Stimulated activated CD4-positive, alpha-beta T cell treated with anti-CD3 and anti-CD28 coated beads, Interleukin-4, amount 100 ng/mL, for 24 hours (primary cell): ENCODE results near the gene STC2.

Source experiments
- DNase-seq: peaks from one replicate; pipeline ENCODE4 v3.0.0-alpha.2; 2020

Gene STC2

DNA sequence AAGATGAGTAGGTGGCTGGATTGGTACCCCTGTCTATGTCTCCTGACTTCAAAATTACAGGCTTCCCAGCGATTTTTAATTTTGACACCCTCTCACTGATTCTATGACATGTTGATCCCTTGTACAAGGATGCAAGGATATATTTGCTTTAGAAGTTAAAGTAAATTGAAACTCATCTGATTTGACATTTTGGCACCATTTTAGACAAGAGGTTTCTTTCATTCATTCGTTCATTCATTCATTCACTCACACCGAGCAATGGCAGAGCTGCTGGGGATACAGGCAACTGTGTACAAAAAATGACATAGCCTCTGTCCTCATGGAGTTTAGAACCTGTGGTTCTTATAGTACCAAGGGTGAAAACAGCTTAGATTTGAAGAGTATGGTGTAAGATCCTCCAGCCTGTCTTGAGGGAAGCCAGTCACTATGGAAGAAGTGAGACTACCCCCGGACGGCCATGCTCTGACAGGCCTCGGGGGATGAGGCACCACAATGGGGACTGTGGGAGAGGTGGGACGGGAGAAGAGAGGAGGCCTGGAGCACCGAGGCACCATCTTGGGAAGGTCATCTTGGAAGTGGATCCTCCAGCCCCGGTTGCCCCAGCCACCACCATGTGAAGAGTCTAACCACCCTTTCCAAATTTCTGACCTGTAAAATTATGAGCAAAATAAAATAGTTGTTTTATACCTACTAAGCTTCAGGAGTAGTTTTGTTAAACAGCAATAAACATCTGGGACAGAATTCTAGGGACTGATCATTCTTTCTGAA lies 16.2 kb downstream of the STC2 start:
- DNase-seq = no peak

DNA sequence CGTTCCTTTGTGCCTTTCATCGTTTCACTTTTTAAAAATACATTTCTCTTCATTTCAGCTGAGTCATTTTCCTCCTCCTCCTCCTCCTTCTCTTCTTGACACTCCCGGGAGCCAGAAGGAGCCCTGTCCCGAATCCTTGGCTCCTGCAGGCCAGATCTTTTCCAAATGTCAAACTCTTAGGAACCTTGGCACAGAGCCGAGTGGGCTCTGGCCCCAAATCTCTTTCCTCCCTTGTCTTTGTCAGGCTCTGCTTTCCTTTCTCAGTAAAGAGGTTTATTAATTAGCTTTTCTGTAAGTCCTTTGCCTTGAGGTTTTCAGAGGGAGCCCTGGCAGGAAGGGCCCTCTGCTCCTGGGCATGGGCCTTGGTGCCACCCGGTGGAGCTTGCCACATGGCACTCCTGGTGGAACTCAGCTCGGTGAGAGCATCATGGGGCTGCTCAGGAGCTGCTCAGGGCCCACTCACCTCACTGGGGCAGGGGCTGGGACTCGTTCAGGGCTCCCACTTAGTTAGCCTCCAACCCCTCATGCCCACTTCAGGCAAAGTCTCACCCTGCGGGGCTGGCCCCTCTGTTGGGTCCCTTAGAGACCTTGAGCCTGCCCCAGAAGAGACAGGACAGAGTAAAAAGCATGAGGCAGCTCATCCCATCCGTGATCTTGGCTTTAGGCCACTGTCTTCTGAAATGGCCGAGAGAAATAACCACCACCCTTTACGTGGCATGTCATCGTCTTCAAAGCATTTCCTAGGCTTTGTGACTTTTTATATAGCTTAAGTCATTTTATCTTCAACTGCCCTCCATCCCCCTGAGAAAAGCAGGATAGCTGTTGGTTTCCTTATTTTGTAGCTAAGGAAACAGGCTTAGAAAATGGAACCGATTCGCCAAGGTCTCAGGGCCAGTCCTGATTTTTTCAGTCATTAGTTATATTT lies 17.1 kb downstream of the STC2 start:
- no peak for DNase-seq

DNA sequence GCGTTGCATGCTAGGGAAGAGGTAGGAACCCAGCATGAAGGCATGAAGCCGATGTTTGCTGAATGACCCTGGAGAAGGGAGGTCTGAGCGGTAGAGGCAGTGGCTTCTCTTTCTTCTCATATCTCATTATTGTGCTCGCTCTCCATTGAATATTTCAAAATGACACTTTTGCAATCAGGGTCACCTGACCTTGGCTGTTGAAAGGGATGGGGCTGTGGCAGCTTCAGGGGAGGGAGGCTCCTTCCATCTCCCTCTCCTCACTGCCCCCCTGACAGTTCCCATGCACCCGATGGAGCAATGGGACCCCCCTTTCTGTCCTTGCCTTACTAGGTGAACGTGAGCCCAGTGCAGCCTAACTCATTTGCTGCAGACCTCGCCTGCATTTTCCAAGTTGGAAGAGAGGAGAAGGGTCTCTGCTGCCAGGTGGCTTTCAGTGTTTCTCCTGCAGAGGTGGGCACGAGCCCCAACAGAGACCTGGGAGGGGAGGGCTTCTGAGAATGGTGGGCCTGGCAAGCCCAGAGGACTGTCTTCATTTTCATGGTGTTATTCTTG lies 17.9 kb downstream of the STC2 start:
- DNase-seq = no peak

DNA sequence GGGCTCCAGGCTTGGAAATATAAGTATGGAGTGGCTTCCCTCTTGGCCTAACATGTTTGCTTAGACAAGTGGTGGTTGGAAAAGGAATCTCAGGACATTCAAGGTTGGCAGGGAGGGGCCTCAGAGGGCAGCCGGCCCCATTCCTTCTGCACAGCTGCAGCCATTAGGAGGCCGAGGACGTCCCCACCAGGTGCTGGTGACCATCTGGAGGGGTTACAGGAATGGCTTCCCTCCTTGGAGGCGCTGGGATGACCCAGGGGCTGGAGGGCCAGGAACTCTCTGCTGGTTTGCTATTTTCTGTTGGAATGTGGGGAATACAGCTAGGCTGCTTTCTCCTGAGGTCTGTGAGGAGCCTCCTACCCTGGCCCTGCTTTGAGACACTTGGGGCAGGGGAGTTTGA lies 18.5 kb downstream of the STC2 start:
- DNase-seq = no peak

DNA sequence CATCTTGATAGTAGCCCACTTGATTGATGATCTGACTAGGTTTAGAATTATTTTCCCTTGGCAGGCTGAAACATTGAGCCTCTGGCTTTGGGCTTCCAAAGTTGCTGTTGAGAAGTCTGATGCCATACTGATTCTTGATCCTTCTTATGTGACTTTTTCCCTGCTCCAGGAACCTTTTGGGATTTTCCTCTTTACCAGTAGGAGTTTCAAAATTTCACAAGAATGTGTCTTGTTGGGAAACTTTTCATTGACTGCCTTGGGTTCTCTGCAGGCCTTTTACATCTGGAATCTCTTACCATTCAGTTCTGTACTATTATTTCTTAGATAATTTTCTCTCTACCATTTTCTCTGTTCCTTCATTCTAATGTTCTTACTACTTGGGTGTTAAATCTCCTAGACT lies 20.0 kb downstream of the STC2 start:
- DNase-seq = no peak

DNA sequence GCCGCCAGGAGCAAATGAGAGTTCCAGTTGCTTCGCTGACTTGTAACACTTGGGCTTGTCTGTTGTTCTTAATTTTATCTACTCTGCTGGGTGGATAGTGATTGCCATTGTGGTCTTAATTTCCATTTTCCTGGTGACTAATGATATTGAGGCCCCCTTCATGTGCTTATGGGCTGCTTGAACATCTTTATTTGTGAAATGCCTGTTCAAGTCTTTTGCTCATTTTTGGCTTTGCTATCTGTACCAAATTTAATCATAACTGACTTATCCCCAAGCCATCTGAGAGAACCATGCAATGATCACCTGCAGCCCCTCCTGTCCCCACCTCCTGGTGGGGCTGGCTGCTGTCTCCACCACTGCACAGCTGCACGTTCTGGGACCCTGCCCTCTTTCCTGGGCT lies 20.5 kb downstream of the STC2 start:
- DNase-seq = no peak

DNA sequence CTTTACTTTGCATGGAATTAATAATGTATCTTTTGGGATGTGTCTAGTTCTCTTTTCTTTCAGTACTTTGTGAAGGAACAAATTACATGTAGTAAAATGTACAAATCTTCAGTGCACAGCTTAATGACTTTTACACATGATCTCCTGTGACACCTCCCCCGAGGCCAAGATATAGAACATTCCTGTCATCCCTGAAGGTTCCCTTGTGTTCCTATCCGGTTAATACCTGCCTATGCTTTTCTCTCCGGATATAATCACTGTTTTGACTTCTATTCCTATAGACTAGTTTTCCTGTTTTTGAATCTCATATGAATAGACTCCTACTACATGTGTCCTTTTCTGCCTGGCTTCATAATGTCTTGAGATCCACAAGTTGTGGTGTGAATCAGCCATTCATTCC lies 21.5 kb downstream of the STC2 start:
- no peak for DNase-seq

DNA sequence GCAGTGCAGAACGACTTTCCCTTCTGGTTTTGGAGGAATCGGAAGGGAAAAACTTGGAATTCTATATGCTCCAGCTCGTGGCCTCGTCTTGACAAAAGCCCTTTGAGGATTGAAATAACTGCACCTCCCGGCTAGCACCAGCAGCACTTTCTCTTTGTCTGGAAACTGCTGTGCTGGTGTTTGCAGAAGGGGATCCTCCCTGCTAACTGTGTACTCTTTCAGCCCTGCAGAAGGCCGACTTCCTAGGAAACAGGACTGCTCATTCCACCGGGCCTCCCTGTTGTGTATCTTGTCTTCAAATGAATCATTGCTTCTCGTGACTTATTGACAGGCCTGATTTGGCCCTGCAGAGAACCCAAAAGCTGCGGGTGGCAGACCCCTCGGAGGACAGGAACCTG lies 23.6 kb downstream of the STC2 start:
- DNase-seq = no peak

DNA sequence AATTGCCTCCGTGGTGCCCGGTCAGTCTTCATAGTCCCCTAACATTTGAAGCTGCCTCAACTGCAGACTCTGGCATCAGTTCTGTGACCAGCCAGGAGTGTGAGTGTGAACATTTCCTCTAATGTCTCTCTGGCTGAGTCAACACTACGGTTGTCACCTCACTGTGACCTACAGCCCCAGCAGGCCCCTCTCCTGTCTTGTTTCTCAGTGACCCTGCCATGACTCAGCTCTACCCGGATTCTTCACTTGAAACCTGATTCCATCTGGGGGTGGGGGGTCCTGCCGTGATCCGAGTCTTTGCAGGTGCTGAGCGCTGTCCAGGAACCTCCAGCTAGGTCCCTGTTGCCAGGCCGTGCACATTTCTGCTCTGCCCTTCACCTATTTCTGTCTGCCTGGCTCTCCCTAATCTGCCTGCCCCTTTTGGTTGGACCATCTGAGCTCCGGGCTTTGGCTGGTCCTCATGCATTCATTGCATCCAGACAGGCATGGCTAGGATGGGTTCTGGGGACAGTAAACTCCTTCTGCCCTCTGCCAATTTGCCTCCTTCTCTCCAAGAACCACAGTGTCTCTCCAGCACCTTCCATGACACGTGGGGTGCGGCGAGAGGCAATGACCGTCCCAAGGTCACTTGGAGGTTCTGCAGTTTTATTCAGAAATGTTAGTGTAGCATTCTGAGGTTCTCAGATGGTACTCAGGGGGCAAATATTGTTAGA lies 24.2 kb downstream of the STC2 start:
- no peak for DNase-seq

DNA sequence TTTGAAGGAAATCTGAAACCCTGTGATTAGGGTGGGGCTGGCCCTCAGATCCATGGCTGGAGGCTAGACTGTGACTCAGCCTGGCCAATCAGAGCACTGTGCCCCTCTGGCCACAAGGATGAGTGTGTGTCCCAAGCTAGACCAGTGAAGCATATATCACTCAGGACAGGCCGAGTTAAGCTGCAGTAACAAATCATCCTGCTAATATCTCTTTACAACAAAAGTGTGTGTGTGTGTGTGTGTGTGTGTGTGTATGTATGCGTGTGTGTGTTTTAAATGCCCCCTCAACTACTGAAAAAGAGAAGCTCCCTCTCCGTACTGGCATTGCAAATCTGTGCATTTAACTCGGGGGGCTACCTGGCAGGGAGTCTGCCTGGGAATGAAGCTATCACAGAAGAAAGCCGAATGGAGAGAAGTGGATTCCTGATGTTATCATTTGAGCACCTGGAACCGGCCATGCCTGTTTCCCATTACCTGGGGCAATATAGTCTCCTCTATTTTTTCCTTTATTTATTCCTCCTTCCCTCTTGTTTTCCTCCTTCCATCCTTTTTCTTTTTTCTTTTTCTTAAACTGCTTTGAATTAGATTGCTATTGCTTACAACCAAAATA lies 25.6 kb downstream of the STC2 start:
- no peak for DNase-seq

DNA sequence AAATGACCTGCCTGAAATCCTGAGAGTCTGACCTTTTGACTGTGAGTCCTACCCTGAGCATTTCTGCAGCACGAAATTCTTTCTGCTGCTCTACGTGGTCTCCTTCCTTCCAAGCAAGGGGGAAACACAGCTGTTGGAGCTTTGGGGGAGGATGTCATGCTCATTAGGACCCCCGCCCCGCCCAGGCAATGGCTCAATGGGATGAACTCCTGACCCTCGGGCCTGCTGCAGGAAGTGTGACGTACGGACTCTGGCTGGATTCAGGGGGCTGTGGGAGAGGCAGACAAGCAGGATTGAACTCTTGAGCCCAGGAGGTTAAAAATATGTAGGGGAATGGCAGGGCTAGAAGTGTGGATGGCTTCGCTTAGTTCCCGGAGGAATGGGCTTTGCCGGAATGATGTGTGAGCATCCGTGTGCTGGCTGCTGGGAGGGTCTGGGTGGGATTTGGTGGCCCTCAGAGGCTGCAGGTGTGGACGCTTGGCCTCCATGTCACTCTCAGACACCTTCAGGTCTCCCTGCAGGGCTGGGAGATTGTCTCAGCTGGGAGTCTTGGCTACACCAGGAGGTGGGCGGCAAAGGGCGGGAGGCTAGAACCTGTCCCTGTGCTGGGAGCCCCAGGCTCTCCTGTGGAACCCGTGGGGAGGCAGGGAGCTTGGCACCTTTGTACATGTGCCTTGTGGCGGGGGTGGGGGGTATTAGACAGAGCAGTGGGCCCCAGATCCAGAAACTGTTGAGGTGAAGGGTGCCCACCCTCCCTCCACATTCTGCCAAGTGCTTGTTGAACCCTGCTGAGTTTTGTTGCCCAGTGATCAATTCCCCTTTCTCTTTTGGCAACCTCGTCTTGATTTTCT lies 26.3 kb downstream of the STC2 start:
- DNase-seq = no peak

DNA sequence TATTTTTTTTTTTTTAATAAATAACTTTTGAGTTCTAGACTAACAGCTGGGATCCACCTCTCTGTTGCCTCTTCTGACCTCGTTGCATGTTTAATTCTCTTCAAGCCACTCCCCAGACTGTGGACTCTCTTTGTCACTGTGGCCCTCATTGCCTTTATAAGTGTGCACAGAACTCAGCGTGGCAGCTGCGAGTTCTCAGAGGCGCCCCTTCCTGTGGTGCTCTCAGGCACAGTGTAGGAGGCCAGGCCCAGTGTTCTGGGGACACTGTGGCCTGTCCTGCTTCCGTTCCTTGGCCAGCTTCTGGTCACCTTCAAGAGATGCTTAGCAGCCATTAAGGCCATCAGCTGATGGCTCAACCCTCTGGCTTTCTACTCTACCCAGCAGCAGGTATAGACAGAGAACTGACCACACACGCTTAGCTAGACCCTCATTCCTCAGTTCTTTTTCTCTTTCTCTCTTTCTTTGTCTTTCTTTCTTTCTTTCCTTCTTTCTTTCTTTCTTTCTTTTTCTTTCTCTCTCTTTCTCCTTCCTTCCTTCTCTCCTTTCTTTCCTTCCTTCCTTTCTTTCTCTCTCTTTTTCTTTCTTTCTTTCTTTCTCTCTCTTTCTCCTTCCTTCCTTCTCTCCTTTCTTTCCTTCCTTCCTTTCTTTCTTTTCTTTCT lies 27.7 kb downstream of the STC2 start:
- DNase-seq = no peak

DNA sequence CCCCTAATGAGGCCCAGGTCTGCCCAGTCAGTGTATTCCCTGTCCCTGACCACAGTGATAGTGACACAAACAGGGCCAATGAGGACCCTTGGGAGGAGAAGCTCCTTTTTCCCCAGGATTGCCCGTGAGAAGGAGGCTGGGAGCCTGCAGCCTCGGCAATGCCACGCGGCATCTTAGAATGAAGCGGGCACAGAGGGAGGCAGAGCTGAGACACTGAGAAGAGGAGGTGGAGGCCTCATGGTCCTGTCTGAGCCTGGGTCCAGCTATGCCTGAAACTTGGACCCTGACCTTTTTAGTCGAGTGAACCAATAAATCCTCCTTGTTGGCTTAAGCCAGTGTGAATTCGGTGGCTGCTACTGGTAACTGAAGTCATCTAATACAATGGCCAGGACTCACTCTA lies 28.4 kb downstream of the STC2 start:
- DNase-seq = no peak

DNA sequence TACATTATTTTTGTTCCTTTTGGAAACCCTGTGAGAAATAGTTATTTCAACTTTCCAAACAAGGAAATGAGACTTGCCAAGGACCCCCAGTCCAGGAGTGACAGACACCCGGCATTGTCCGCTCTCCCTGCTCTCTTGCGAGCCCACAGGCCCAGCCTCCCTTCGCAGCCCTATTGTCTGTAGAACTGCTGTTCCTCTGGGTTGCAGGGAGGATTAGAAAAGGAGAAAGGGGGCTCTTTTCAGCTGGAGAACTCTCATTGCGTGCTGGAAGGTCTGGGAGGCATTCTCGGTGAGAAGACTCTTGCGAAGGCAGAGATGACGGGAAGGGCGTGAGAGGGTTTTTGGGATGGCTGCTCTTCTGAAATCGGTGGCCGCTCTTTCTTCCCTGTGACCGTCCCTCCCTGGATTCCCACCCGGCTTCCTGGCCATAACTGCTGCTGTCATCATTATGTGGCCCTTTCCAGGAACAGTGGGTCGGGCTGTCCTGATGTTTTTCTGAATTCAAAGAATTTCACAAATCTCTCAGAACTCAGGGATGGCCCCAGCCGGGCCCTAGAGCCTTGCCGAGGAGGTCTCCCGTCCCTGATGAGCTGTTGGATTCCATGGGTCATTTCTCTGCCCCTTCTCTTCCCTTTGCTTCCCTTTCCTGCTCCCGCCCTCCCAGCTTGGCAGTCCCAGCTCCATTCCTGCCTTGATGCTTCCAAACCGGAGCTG lies 29.8 kb downstream of the STC2 start:
- no peak for DNase-seq

DNA sequence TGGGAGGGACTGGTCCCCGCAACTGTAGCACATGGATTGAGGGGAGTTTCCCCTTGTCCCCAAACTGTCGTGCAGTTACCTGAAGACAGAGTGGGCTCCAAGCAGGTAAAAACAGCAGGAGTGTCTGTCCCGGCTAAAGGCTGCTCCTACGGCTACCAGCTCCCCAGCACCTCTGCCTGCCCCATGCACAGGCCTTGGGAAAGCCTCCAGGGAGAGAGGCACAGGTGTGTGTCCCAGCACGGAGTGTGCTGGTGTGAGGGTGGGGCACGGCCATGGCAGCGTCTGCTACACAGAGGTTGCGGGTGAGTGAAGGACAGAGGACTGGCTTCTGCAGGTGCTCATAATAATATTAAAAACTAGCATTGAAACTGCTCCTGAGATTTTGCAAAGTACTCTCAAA lies 30.4 kb downstream of the STC2 start:
- DNase-seq = no peak

DNA sequence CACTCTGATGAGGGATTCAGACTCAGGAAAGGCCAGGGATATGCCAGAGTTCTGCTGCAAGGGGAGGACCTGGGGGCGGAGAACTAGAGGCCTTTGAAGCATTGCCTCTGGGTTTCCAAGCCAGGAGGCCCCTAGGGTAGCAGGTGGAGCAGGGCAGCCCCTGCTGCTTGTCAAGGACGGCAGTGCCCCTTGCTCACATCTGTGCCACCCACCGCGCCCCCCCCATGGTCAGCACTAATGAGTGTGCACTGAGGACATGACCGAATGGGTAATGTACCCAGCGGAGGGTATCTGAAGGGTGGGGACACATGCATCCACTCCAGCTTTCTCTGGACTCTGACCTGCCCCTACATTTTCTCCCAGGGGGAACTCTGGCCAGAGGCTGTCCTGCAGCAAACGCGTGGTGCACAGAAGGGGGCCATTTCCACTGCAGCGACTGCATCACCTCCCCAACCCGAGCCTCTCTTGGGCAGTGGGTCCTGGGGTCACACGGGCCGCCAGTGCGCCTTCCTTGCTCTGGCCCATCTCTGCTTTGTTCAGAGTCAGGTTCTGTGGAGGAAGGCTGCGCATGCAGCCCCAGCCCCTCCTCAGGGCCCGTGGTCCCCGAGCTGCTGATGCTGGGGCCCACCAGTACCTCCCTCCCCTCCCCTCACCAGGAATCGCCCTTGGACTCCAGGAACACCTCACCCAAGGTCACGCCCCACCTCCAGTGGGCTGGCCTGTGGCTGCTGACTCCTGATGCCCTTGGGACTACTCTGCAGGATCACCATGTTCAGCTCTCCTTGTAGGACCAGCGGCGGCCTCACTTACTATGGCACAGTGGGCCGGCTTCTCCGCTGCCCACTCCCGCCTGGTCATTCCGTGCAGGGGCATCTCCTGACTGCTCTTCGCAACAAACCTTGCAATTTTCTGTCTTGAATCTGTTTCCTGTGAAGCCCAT lies 31.2 kb downstream of the STC2 start:
- no peak for DNase-seq

DNA sequence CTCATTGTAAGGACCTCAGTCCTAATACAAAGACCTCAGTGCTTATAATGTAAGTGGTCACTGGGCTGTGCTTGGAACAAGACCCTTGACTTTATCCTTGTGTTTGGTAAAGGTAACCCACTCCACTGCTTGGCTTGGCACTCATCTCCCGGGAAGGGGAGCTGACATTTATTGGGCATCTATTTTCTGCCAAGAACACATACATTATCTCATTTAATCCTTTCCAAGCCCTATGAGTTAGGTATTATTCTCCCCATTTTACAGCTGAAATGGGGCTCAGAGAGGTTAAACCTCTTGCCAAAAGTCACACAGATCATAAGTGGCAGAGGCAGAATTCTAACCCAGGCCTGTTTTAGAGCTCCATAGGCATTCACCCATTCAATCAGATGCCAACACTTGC lies 32.4 kb downstream of the STC2 start:
- no peak for DNase-seq

DNA sequence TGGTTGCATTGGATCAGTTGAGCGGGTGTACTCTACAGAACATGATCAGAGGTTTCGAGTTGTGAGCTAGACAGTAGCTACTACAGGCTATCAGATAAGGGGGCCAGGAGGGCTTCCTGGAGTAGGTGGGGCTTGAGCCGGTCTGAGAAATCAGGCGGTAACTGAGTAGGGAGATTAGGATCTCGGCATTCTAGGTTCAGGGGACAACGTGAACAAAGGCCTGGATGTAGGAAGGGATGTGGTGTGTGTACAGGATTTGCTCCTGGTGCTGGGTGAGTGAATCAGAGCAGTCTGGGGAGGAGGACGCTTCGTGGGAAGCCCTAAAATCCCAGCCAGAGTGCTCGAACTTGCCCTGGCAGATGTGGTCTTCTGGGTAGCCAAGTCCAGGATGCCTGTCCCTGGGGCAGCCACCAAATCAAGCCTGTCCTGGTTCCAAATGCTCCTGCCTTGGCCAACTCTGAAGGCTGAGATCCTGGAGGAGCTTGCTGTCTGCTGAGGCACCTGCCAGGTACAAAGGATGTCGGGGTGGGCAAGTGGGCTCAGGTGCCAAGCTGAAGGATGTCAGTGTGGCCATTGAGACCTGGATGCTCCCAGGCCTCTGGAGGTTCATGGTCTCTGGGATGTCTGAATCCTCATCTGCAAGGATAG lies 33.4 kb downstream of the STC2 start:
- DNase-seq = no peak
